ENCODE results near the gene PHLDA2. TPM values are rescaled to one million over a fixed set of nuclear protein-coding genes. Genes with fewer than 3 reads are reported as not detected.
A peak's percentile ranks its signal among the peaks of the same experiment; 100 is the strongest.
"Not testable (repeated sequence)": the region's sequence is repeated elsewhere in the genome, so short reads cannot be mapped to it uniquely, and the experiment has no call there.

Gene PHLDA2
- total RNA-seq, 5 donors from 2014 or later (not counting 1 experiment from before 2014, with no cell fraction given): 0.65 to 1.3 (median 0.79) TPM

- peaks cover 15 to 24% (median 16%) of the 10 kb centered on the region in 3 donors for H3K4me1 Mint-ChIP-seq
- CTCF ChIA-PET; H3K27ac ChIP-seq (ENCODE audit: low read length); ATAC-seq (replicated peaks in 1 of 4); H3K27me3 Mint-ChIP-seq; H3K36me3 Mint-ChIP-seq; POLR2A ChIA-PET; H3K27me3 ChIP-seq (replicated peaks in 1 of 2; ENCODE audit: control insufficient read depth in 2 of 2, extremely low read depth in 1 of 2, insufficient read depth in 2 of 2, low read length in 1 of 2); H3K36me3 ChIP-seq (ENCODE audit: control insufficient read depth in 2 of 2, extremely low read depth in 1 of 2, insufficient read depth in 1 of 2, low read length in 1 of 2); H3K9me3 ChIP-seq: not testable (repeated sequence)
- H3K9me3 Mint-ChIP-seq: peaks cover 10 to 19% (median 10%) of the 10 kb centered on the region in 3 donors
- Histone ChIP-seq H3K4me1 (ENCODE audit: control insufficient read depth in 1 of 2, extremely low read depth in 1 of 2, insufficient read depth in 2 of 2, low read length in 2 of 2) (peaks cover 0 to 22% of the 10 kb centered on the region in 2 experiments), H3K4me3 (ENCODE audit: control insufficient read depth in 1 of 2, extremely low read depth in 1 of 2, low read length in 1 of 2) (peak overlapping the region in 1 of 2 donors; percentile 6)
- peak overlapping the region in 1 of 2 donors; percentile 55 for H3K27ac Mint-ChIP-seq
- peak overlapping the region in 1 of 3 donors; percentile 25 for H3K4me3 Mint-ChIP-seq
- WGBS (ENCODE audit: insufficient coverage): 100% methylated on average over 5 of the region's 32 CpGs
- DNase-seq: peak in 1 of 35 experiments; percentile 34
These were observed 8.6 kb upstream of the PHLDA2 start for GRCh38 chr11:2937641-2938457.

DNA sequence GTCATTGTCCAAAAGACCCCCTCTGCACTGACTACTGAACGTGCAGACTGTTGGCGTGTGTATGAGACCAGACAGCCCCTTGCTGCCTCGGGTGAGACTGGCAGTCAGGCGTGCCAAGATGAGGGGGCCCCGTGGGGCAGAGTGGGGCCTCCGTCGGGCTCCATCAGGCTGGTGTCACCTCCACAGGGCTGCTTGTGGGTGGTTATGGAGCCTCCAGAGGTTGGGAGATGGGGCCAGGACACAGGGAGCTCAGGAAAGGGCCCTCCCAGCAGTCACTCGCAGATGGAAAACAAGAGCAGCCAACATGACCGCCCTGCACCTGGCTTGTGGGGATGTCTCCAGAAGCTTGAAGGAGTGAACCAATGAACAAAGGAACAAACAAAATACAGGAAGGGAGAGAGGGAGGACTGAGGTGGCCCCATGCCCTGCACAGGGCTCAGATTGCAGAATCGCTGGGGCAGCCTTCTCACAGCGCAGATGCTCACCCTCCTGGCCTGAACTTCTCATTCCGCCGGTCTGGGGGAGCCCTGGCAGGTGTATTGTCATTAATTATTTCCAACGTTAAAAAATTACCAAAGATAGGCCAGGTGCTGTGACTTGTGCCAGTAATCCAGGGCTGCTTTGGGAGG lies 5.5 kb upstream of the PHLDA2 start:
- 84% methylated on average over 7 of the region's 14 CpGs for WGBS (ENCODE audit: insufficient coverage)
- CTCF ChIA-PET: no interaction called here
- no peak for DNase-seq

DNA sequence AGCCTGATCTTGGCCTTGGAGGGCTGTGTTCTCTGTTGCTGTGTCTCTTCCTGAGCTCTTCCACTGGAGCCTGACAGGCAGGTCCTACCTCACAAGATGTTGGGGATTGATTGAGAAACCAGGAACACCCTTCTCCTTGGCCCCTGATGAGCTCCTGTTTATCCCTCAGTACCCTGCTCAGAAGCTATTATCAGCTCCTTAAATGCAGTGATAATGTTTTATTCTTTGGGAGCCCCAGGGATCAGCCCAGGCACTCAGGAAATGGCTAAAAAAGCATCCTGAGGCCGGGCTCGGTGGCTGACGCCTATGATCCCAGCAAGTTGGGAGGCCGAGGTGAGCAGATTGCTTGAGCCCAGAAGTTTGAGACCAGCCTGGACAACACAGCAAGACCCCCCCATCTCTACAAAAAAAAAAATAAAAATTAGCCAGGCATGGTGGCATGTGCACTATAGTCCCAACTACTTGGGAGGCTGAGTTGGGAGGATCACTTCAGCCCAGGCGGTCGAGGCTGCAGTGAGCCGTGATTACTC lies 4.9 kb upstream of the PHLDA2 start:
- peaks cover 0 to 29% of the 10 kb centered on the region in 2 experiments for H3K27me3 ChIP-seq (replicated peaks in 1 of 2; ENCODE audit: control insufficient read depth in 2 of 2, extremely low read depth in 1 of 2, insufficient read depth in 2 of 2, low read length in 1 of 2)
- POLR2A ChIA-PET: interaction anchor here in 1 of 2 donors (0.6 kb wide), 1 partner anchor 15 kb away, joined by 3 read pairs; no protein-coding TSS in a partner anchor
- 99% methylated on average over 6 of the region's 7 CpGs for WGBS (ENCODE audit: insufficient coverage)

More for the DNA sequence above, 5.5 kb upstream of the PHLDA2 start:
- H3K27me3 ChIP-seq (replicated peaks in 1 of 2; ENCODE audit: control insufficient read depth in 2 of 2, extremely low read depth in 1 of 2, insufficient read depth in 2 of 2, low read length in 1 of 2): peaks cover 0 to 25% of the 10 kb centered on the region in 2 experiments
- no peaks in the 10 kb centered on the region for H3K9me3 ChIP-seq
- peaks cover 4 to 28% of the 10 kb centered on the region in 2 experiments for H3K4me1 ChIP-seq (ENCODE audit: control insufficient read depth in 1 of 2, extremely low read depth in 1 of 2, insufficient read depth in 2 of 2, low read length in 2 of 2)
- H3K36me3 Mint-ChIP-seq: peaks cover 10% of the 10 kb centered on the region
- no peak overlapping the region for H3K4me3 ChIP-seq (ENCODE audit: control insufficient read depth in 1 of 2, extremely low read depth in 1 of 2, low read length in 1 of 2)
- peaks cover 13 to 24% (median 22%) of the 10 kb centered on the region in 3 donors for H3K4me1 Mint-ChIP-seq
- H3K4me3 Mint-ChIP-seq: no peak overlapping the region
- H3K27ac ChIP-seq (ENCODE audit: low read length): no peak overlapping the region
- no peaks in the 10 kb centered on the region for H3K36me3 ChIP-seq (ENCODE audit: control insufficient read depth in 2 of 2, extremely low read depth in 1 of 2, insufficient read depth in 1 of 2, low read length in 1 of 2)
- POLR2A ChIA-PET: no interaction called here
- peaks cover 3 to 6% of the 10 kb centered on the region in 2 donors for H3K27me3 Mint-ChIP-seq
- H3K9me3 Mint-ChIP-seq: peaks cover 10 to 19% (median 10%) of the 10 kb centered on the region in 3 donors
- no peak for ATAC-seq (replicated peaks in 1 of 4)
- no peak overlapping the region for H3K27ac Mint-ChIP-seq

DNA sequence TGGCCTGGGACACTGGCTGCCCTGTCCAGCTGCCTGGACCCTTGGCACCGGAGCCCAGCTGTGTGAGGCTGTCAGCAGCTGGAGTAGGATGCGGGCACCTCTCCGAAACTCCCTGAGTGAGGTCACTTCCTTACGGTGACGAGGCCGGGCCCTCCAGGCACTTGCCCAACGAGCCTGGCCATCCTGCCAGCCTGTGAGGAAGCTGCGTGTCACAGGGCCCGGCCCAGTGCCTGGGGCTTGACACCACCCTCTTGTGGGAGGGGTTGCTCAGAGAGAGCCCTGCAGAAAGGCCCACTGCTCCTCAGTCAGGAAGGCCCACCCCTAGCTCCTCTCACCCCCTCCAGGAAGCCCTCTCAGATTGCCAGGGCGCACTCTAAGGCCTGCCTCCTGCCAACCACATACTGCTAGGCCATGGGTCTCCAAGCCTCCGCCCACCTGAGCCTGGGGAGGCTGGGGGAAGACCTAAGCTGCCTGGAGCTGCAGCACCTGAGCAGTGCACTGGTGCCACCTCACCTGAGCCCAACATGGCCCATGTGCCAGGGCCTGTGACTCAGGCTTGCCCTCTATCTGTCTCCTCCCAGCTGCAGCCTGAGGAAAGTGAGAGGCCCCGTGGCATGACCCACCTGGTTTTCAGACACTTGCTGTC lies 4.3 kb upstream of the PHLDA2 start:
- Mint-ChIP-seq H3K36me3 (peaks cover 6% of the 10 kb centered on the region), H3K4me3 (no peak overlapping the region), H3K27me3 (peaks cover 7 to 8% of the 10 kb centered on the region in 2 donors), H3K9me3 (peaks cover 6 to 13% (median 7%) of the 10 kb centered on the region in 3 donors), H3K4me1 (peaks cover 10 to 25% (median 15%) of the 10 kb centered on the region in 3 donors), H3K27ac (peak overlapping the region in 1 of 2 donors; percentile 66)
- Histone ChIP-seq H3K4me1 (ENCODE audit: control insufficient read depth in 1 of 2, extremely low read depth in 1 of 2, insufficient read depth in 2 of 2, low read length in 2 of 2) (peaks cover 8 to 36% of the 10 kb centered on the region in 2 experiments), H3K27ac (ENCODE audit: low read length) (peak overlapping the region; percentile 49), H3K27me3 (replicated peaks in 1 of 2; ENCODE audit: control insufficient read depth in 2 of 2, extremely low read depth in 1 of 2, insufficient read depth in 2 of 2, low read length in 1 of 2) (peaks cover 0 to 34% of the 10 kb centered on the region in 2 experiments), H3K9me3 (no peaks in the 10 kb centered on the region), H3K4me3 (ENCODE audit: control insufficient read depth in 1 of 2, extremely low read depth in 1 of 2, low read length in 1 of 2) (no peak overlapping the region), H3K36me3 (ENCODE audit: control insufficient read depth in 2 of 2, extremely low read depth in 1 of 2, insufficient read depth in 1 of 2, low read length in 1 of 2) (no peaks in the 10 kb centered on the region)
- DNase-seq: peak in 28 of 35 experiments; percentile 20 to 63 (median 44)
- WGBS (ENCODE audit: insufficient coverage): 56% methylated on average over 7 of the region's 12 CpGs
- CTCF ChIA-PET: interaction anchor here in 1 of 2 donors (0.7 kb wide), 1 partner anchor 40 kb away, joined by 3 read pairs; no protein-coding TSS in a partner anchor
- POLR2A ChIA-PET: interaction anchor here (0.6 kb wide), 2 partner anchors 15 to 81 kb away, joined by 3 read pairs; no protein-coding TSS in a partner anchor
- ATAC-seq (replicated peaks in 1 of 4): peak; percentile 14 to 64 (median 20)

More for the DNA sequence above, 4.9 kb upstream of the PHLDA2 start:
- Mint-ChIP-seq H3K27ac (peak overlapping the region in 1 of 2 donors; percentile 66), H3K36me3 (peaks cover 10% of the 10 kb centered on the region), H3K4me1 (peaks cover 13 to 22% (median 16%) of the 10 kb centered on the region in 3 donors), H3K4me3 (no peak overlapping the region), H3K9me3 (peaks cover 10 to 19% (median 10%) of the 10 kb centered on the region in 3 donors), H3K27me3 (peaks cover 4 to 6% of the 10 kb centered on the region in 2 donors)
- H3K27ac ChIP-seq (ENCODE audit: low read length): no peak overlapping the region
- no peak overlapping the region for H3K4me3 ChIP-seq (ENCODE audit: control insufficient read depth in 1 of 2, extremely low read depth in 1 of 2, low read length in 1 of 2)
- H3K36me3 ChIP-seq (ENCODE audit: control insufficient read depth in 2 of 2, extremely low read depth in 1 of 2, insufficient read depth in 1 of 2, low read length in 1 of 2): no peaks in the 10 kb centered on the region
- CTCF ChIA-PET: interaction anchor here in 1 of 2 donors (0.7 kb wide), 1 partner anchor 41 kb away, joined by 3 read pairs; no protein-coding TSS in a partner anchor
- ATAC-seq (replicated peaks in 1 of 4) (no peak), DNase-seq (no peak)
- H3K4me1 ChIP-seq (ENCODE audit: control insufficient read depth in 1 of 2, extremely low read depth in 1 of 2, insufficient read depth in 2 of 2, low read length in 2 of 2): peaks cover 6 to 31% of the 10 kb centered on the region in 2 experiments
- H3K9me3 ChIP-seq: no peaks in the 10 kb centered on the region

DNA sequence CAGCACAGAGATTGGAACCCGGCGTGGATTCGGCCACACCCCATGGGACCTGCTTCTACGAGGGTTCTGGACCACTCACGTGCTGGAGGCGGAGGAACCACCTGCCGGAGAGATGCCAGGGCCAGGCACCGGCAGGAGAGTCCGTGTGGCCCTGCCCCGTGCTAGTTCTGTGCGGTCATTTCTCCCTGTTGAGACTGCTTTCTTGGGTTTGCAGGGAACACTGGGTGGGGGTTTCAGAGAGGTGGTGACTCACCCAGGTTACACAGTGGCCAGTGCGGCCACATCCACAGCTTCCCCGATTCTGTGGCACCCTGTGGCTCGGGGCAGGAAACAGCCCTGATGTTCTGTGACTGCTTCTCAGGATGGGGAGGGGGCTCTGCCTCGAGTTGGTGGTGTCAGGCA lies 3.6 kb upstream of the PHLDA2 start:
- H3K36me3 ChIP-seq (ENCODE audit: control insufficient read depth in 2 of 2, extremely low read depth in 1 of 2, insufficient read depth in 1 of 2, low read length in 1 of 2): no peaks in the 10 kb centered on the region
- H3K27ac Mint-ChIP-seq: no peak overlapping the region
- ChIA-PET CTCF (no interaction called here), POLR2A (interaction anchor here in 1 of 2 donors (0.6 kb wide), 1 partner anchor 82 kb away, joined by 3 read pairs; no protein-coding TSS in a partner anchor)
- peak overlapping the region; percentile 49 for H3K27ac ChIP-seq (ENCODE audit: low read length)
- ATAC-seq (replicated peaks in 1 of 4) (no peak), DNase-seq (peak in 1 of 35 experiments; percentile 16)
- WGBS (ENCODE audit: insufficient coverage): 86% methylated on average over 10 of the region's 15 CpGs
- peaks cover 8 to 43% of the 10 kb centered on the region in 2 experiments for H3K4me1 ChIP-seq (ENCODE audit: control insufficient read depth in 1 of 2, extremely low read depth in 1 of 2, insufficient read depth in 2 of 2, low read length in 2 of 2)
- no peak overlapping the region for H3K4me3 Mint-ChIP-seq
- no peaks in the 10 kb centered on the region for H3K9me3 ChIP-seq
- H3K27me3 ChIP-seq (replicated peaks in 1 of 2; ENCODE audit: control insufficient read depth in 2 of 2, extremely low read depth in 1 of 2, insufficient read depth in 2 of 2, low read length in 1 of 2): peaks cover 0 to 41% of the 10 kb centered on the region in 2 experiments
- H3K4me1 Mint-ChIP-seq: peaks cover 16 to 30% (median 21%) of the 10 kb centered on the region in 3 donors
- peaks cover 7 to 14% of the 10 kb centered on the region in 2 donors for H3K27me3 Mint-ChIP-seq
- H3K36me3 Mint-ChIP-seq: peaks cover 6% of the 10 kb centered on the region
- H3K4me3 ChIP-seq (ENCODE audit: control insufficient read depth in 1 of 2, extremely low read depth in 1 of 2, low read length in 1 of 2): no peak overlapping the region
- peaks cover 4 to 6% (median 6%) of the 10 kb centered on the region in 3 donors for H3K9me3 Mint-ChIP-seq

Measured in T-cell (primary cell).